ENCODE data around the gene OGG1. TPM values are rescaled to one million over a fixed set of nuclear protein-coding genes. Genes with fewer than 3 reads are reported as not detected.

Gene OGG1
- total and polyA plus RNA-seq, 11 donors = 6.2 to 14.8 (median 9.5) TPM

DNA sequence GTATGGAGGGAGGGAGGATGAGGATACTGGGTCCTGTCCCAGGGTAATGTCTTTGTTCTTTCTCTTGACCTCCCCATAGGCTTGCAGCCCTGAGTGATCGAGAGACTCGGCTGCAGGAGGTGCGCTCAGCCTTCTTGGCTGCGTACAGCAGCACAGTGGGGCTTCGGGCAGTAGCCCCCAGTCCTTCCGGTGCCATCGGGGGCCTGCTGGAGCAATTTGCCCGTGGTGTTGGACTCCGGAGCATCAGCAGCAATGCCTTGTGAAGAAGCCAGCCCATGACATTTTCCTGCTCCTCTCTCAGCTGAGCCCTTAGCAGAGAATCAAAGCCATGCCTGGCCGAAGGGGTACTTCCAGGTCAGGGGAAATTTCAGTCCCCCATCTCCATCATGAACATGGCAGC is 48.0 kb upstream of the OGG1 start:
- Histone ChIP-seq H3K4me3 (no peak overlapping the region), H3K27ac (no peak overlapping the region), H3K9me3 (no peaks in the 10 kb centered on the region), H3K36me3 (peaks cover 0 to 64% (median 60%) of the 10 kb centered on the region in 9 donors), H3K4me1 (peaks cover 0 to 21% (median 14%) of the 10 kb centered on the region in 12 donors), H3K27me3 (peaks cover 0 to 20% (median 6%) of the 10 kb centered on the region in 9 donors)
- WGBS, 4 donors = 96 to 97% (median 97%) methylated on average over 10 of the region's 10 CpGs
- DNase-seq (no peak), ATAC-seq (no peak)
- intact Hi-C loops (cut with DNase I) = no loop called here
- TF ChIP-seq, protein P1, sequence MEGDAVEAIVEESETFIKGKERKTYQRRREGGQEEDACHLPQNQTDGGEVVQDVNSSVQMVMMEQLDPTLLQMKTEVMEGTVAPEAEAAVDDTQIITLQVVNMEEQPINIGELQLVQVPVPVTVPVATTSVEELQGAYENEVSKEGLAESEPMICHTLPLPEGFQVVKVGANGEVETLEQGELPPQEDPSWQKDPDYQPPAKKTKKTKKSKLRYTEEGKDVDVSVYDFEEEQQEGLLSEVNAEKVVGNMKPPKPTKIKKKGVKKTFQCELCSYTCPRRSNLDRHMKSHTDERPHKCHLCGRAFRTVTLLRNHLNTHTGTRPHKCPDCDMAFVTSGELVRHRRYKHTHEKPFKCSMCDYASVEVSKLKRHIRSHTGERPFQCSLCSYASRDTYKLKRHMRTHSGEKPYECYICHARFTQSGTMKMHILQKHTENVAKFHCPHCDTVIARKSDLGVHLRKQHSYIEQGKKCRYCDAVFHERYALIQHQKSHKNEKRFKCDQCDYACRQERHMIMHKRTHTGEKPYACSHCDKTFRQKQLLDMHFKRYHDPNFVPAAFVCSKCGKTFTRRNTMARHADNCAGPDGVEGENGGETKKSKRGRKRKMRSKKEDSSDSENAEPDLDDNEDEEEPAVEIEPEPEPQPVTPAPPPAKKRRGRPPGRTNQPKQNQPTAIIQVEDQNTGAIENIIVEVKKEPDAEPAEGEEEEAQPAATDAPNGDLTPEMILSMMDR (IDR thresholded peaks at IDR 0.05) = no peak
- no peak for TF ChIP-seq POLR2A (IDR thresholded peaks at IDR 0.05)

GRCh38 chr3:9703240-9703639 is 46.5 kb upstream of the OGG1 start:
- no peak overlapping the region for H3K27ac ChIP-seq
- intact Hi-C loops (cut with DNase I) = no loop called here
- TF ChIP-seq, protein P1 (IDR thresholded peaks at IDR 0.05) = no peak
- TF ChIP-seq POLR2A (IDR thresholded peaks at IDR 0.05) = no peak
- peaks cover 0 to 48% (median 46%) of the 10 kb centered on the region in 9 donors for H3K36me3 ChIP-seq
- ATAC-seq (no peak), DNase-seq (no peak)
- peaks cover 0 to 20% (median 6%) of the 10 kb centered on the region in 9 donors for H3K27me3 ChIP-seq
- H3K4me1 ChIP-seq = peaks cover 0 to 18% (median 12%) of the 10 kb centered on the region in 12 donors
- WGBS, 4 donors = 85 to 92% (median 89%) methylated on average over 4 of the region's 4 CpGs
- H3K9me3 ChIP-seq = no peaks in the 10 kb centered on the region
- no peak overlapping the region for H3K4me3 ChIP-seq

GRCh38 chr3:9703736-9704346 is 45.9 kb upstream of the OGG1 start, which contains the start of gene CPNE9:
TSS of gene CPNE9 (plus strand) at chr3:9703833. CDS start at chr3:9703997, 164 bp downstream.
- H3K36me3 ChIP-seq = peaks cover 0 to 42% (median 40%) of the 10 kb centered on the region in 9 donors
- no peak within 1 kb of the TSS for H3K27ac ChIP-seq
- DNase-seq (no peak), ATAC-seq (peak in 2 of 4 donors; percentile 23 to 34)
- no peaks in the 10 kb centered on the region for H3K9me3 ChIP-seq
- H3K4me1 ChIP-seq = peaks cover 0 to 18% (median 12%) of the 10 kb centered on the region in 12 donors
- peak within 1 kb of the TSS in 11 of 12 donors; percentile 1 to 43 (median 36) for H3K4me3 ChIP-seq
- TF ChIP-seq POLR2A (IDR thresholded peaks at IDR 0.05) = no peak
- TF ChIP-seq, protein P1 (IDR thresholded peaks at IDR 0.05) = no peak
- 2 to 10% (median 4%) methylated on average over 11 to 56 of the region's 56 CpGs for WGBS, 4 donors
- peaks cover 0 to 20% (median 6%) of the 10 kb centered on the region in 9 donors for H3K27me3 ChIP-seq
- intact Hi-C loops (cut with DNase I) = no loop called here
